GM19238 (cell line): ENCODE results near the gene REEP1.
"Not testable (repeated sequence)": the region's sequence is repeated elsewhere in the genome, so short reads cannot be mapped to it uniquely, and the experiment has no call there.

Experiments
- DNase-seq: peaks from one replicate; pipeline ENCODE4 v3.0.0; 2011; ENCODE audit warnings: low spot score; ENCODE audit not compliant: insufficient read length

REEP1 gene

DNA sequence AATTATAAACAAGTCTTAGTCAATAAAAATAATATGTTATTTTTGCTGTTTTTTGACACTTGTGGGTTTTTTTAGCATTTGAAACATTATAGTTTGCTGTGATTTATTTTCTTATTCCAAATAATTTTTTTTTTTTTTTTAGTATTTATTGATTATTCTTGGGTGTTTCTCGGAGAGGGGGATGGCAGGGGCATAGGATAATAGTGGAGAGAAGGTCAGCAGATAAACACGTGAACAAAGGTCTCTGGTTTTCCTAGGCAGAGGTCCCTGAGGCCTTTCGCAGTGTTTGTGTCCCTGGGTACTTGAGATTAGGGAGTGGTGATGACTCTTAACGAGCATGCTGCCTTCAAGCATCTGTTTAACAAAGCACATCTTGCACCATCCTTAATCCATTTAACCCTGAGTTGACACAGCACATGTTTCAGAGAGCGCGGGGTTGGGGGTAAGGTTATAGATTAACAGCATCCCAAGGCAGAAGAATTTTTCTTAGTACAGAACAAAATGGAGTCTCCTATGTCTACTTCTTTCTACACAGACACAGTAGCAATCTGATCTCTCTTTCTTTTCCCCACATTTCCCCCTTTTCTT lies 8.5 kb upstream of the REEP1 start:
- not testable (repeated sequence) for DNase-seq

DNA sequence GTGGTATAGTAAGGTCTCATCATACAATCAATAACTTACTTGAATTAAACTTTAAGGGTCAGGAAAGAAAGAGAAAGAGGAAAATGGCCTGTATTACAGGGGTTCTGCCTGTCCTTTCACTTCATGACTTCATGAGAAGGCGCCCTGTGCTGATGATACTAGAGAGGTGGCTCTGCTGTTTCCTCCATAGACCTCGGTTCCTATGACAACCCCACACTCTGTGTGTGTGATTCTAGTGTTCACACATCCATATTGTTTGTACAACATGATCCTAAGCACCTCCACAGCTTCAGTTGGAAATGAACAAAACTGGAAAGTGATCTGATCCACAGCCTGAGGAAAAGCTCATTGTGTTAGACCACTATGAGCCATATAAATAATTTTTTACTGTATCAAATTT lies 7.0 kb upstream of the REEP1 start:
- DNase-seq: no peak

GRCh38 chr2:86342488-86342887 lies 5.1 kb upstream of the REEP1 start:
- DNase-seq: no peak

DNA sequence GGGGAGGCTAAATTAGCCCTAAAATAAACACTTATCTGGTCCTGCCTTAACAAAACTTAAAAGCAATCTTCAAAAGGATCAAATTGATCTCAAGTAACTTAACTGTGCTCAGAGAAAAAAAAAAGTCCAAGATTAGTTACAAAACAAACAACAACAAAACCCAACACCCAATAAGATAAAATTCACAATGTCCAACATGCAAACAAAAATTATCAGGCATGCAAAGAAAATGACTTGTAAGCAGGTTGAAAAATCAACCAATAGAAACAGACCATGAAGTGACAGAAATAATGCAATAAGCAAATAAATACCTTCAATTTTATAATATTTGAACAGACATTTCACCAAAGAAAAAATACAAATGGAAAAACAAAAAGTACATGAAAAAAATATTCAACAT lies 4.0 kb upstream of the REEP1 start:
- no peak for DNase-seq

DNA sequence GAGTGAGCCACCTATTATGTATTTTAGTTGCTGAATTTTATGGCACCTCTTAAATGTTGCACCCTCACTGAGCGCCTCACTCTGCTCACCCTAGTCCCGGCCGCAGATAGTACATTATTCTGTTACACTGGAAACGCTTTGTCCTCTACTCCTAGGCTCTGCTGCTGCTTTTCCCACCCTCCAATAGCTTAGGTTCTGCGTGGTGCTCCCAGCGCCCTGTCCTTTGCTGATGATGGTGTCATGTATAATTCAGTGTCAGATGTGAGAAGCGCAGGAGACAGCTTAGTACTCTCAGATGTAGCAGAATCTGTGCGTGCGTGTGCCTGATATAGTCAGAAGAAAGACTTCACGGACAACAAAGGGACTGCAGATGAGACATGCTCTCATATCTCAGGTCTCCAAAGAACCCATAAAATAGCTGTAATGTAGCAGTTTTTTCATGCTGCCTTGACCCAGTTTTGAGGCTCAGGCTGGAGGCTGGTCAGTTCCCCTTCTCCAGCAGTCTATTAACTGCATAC lies 1.4 kb upstream of the REEP1 start:
- no peak for DNase-seq

DNA sequence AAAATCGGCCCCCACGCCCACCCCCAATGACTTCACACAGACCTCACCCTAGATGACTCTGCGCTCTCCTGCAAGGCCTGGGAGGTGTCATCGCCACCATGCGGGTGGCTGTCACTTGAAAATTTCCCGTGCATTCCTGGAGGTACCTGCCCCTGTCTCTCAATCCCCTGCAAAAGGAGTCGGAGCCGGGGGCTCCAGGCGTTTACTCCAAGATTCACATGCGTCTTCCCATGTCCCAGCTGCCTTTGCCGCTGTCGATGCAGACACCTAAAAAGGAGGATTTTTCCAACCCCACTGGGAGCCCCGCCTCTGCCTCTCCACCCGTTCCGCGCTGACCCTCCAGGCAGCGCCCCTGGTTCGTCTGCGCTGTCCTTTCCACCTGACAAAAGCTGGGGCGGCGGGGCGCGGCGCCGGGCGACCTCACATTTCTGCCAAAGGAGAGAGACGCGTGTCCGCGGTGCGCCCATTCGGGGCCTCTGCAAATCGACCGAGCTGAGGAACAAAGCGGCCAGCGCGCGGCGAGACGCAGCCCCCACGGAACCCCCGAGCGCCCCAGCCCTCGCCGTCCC lies 667 bp downstream of the REEP1 start:
- DNase-seq: no peak

- DNase-seq: no peak
These were observed 1.4 kb downstream of the REEP1 start for GRCh38 chr2:86335865-86336674.

- no peak for DNase-seq
These were observed 4.0 kb downstream of the REEP1 start for GRCh38 chr2:86333378-86333777.

DNA sequence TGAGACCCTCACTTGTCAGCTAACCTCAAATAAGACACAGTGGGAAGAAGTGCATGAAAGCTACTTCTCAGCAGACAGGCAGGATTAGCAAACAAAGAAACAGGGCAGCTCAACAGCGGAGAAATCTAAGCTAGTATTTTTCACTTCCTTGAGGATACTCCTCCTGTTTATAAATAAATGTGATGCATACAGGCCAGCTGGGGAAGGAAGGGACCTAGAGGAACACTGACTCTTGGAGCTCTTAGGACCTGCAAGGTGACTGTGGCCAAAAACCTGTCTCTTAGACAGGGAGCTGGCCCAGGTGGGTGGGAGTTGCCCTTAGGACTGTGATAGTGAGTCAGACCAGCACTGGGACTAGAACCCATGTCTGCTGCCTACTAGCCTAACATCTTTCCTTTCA lies 4.8 kb downstream of the REEP1 start:
- no peak for DNase-seq

- DNase-seq: no peak
These were observed 6.0 kb downstream of the REEP1 start for GRCh38 chr2:86331384-86331783.

GRCh38 chr2:86330001-86330400 lies 7.4 kb downstream of the REEP1 start:
- DNase-seq: no peak

GRCh38 chr2:86323273-86324021 lies 14.0 kb downstream of the REEP1 start:
- no peak for DNase-seq

- no peak for DNase-seq
These were observed 17.5 kb downstream of the REEP1 start for GRCh38 chr2:86319700-86320580.

DNA sequence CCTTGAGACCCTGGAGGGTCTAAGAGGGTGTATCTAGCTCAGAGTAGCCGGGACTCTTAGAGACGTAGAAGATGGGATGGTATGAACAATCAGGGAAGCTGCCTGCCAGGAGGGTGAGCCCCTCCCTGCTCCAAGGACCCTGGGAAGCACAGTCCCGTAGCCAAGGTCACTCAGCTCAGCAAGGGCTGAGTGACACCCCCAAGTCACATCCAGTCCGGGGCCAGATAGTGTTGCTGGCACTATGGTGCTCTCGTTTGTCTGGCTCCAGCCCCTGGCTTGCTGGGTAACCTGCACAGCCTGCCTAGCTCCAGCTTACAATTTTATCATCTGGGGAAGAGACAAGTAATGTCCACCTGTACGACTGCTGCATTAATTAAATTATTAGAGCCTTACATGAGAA lies 22.3 kb downstream of the REEP1 start:
- no peak for DNase-seq

DNA sequence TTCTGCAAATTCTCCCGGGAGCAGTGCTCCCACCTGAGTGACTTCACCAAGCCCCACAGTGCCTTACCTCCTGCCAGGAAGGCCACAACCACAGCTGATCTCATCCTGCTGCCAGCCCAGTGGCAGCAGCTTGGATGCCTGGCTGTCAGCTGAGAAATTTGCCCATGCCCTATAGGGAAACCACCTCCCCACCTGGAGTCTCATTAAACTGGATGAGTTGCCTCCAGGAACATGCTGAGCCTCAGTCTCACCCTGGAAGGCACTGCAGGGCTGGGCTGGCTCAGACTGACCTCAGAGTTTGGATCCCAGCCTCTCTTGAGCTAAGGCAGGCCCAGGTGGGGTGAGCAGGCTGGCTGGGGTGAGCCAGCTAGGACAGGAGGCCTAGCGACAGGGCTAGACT lies 23.3 kb downstream of the REEP1 start:
- DNase-seq: no peak

GRCh38 chr2:86313341-86313740 lies 24.1 kb downstream of the REEP1 start:
- no peak for DNase-seq

GRCh38 chr2:86311879-86312278 lies 25.5 kb downstream of the REEP1 start:
- no peak for DNase-seq

GRCh38 chr2:86309966-86310365 lies 27.5 kb downstream of the REEP1 start:
- DNase-seq: no peak

GRCh38 chr2:86308984-86309695 lies 28.3 kb downstream of the REEP1 start:
- no peak for DNase-seq

- no peak for DNase-seq
These were observed 29.1 kb downstream of the REEP1 start for GRCh38 chr2:86308356-86308755.
